ENCODE results near the gene AGER. TPM values are rescaled to one million over a fixed set of nuclear protein-coding genes. Genes with fewer than 3 reads are reported as not detected.

AGER gene
- total and polyA plus RNA-seq, 9 of the 15 experiments (the other 6 are each of a cell fraction or from before 2014, with no cell fraction given) = 1.2 to 11.5 (median 4.1) TPM

DNA sequence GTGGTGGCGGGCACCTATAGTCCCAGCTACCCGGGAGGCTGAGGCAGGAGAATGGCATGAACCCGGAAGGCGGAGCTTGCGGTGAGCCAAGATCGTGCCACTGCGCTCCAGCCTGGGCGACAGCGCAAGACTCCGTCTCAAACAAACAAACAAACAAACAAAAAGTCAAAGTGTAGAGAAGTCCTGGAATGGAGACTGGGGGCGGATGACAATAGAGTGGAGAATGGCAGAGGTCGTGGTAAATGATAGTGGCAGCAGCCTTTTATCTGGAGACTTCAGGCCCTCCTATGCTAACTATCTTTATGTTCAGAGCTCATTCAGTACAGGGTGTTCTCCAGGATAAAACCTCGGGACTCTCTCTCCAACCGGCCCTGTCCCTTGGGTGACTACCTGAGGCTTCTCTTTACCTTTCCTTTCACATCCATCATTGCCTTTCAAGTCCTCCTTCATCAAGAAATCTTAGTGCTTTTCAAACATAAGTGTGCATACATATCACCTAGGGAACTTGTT, 52.6 kb downstream of the AGER start (continued):
- no peak for TF ChIP-seq RBM15 (IDR thresholded peaks at IDR 0.05; ENCODE audit: insufficient read depth, low read length)
- no peak for TF ChIP-seq ZNF561 (CRISPR knock-in tag; conservative IDR thresholded peaks at IDR 0.05)
- peak; percentile 80 for TF ChIP-seq BRD9 (IDR thresholded peaks at IDR 0.05; ENCODE audit: low read depth, partially characterized antibody)
- no peak for TF ChIP-seq ATF1 (CRISPR knock-in tag; IDR thresholded peaks at IDR 0.05)
- TF ChIP-seq ATF1 (tag; IDR thresholded peaks at IDR 0.05) = peak; percentile 27
- no peak for TF ChIP-seq TCFL5 (CRISPR knock-in tag; conservative IDR thresholded peaks at IDR 0.05)
- TF ChIP-seq TAF9B (IDR thresholded peaks at IDR 0.05; ENCODE audit: partially characterized antibody) = no peak
- TF ChIP-seq, protein P1, sequence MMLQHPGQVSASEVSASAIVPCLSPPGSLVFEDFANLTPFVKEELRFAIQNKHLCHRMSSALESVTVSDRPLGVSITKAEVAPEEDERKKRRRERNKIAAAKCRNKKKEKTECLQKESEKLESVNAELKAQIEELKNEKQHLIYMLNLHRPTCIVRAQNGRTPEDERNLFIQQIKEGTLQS (IDR thresholded peaks at IDR 0.05) = 0 out of 2 replicates have a peak, but pooled peaks have one; percentile 25
- TF ChIP-seq, protein P1 (CRISPR knock-in tag; conservative IDR thresholded peaks at IDR 0.05) = no peak
- TF ChIP-seq SAFB (IDR thresholded peaks at IDR 0.05; ENCODE audit: borderline replicate concordance, low read depth, low read length) = no peak
- no peak for TF ChIP-seq ILK (tag; IDR thresholded peaks at IDR 0.05; ENCODE audit: borderline replicate concordance, low read depth)
- peak; percentile 40 for TF ChIP-seq EP400 (IDR thresholded peaks at IDR 0.05)
- peak; percentile 99 for TF ChIP-seq DPF2 (IDR thresholded peaks at IDR 0.05)
- TF ChIP-seq TSHZ1 (CRISPR knock-in tag; IDR thresholded peaks at IDR 0.05) = no peak
- TF ChIP-seq, protein P2, sequence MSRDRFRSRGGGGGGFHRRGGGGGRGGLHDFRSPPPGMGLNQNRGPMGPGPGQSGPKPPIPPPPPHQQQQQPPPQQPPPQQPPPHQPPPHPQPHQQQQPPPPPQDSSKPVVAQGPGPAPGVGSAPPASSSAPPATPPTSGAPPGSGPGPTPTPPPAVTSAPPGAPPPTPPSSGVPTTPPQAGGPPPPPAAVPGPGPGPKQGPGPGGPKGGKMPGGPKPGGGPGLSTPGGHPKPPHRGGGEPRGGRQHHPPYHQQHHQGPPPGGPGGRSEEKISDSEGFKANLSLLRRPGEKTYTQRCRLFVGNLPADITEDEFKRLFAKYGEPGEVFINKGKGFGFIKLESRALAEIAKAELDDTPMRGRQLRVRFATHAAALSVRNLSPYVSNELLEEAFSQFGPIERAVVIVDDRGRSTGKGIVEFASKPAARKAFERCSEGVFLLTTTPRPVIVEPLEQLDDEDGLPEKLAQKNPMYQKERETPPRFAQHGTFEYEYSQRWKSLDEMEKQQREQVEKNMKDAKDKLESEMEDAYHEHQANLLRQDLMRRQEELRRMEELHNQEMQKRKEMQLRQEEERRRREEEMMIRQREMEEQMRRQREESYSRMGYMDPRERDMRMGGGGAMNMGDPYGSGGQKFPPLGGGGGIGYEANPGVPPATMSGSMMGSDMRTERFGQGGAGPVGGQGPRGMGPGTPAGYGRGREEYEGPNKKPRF (IDR thresholded peaks at IDR 0.05; ENCODE audit: low read depth, low read length) = no peak
- no peak for TF ChIP-seq ZNF408 (CRISPR knock-in tag; IDR thresholded peaks at IDR 0.05; ENCODE audit: low read depth)
- TF ChIP-seq BRCA1 (IDR thresholded peaks at IDR 0.05) = no peak
- TF ChIP-seq BRCA1 (CRISPR knock-in tag; IDR thresholded peaks at IDR 0.05) = no peak
- peak; percentile 53; the same call in 1 of the 2 replicates for TF ChIP-seq MEF2A (IDR thresholded peaks at IDR 0.05; ENCODE audit: control insufficient read depth, low read depth, low read length)
- TF ChIP-seq MCM5 (IDR thresholded peaks at IDR 0.05; ENCODE audit: low read depth) = no peak
- no peak for TF ChIP-seq NCOA2 (IDR thresholded peaks at IDR 0.05; ENCODE audit: partially characterized antibody in 2 of 2)
- TF ChIP-seq KLF10 (CRISPR knock-in tag; IDR thresholded peaks at IDR 0.05) = no peak
- TF ChIP-seq SUPT5H (IDR thresholded peaks at IDR 0.05) = no peak
- TF ChIP-seq ZNF224 (CRISPR knock-in tag; IDR thresholded peaks at IDR 0.05) = no peak
